ENCODE data around the gene MSI2. TPM values are rescaled to one million over a fixed set of nuclear protein-coding genes. Genes with fewer than 3 reads are reported as not detected.

MSI2 gene
- total and polyA plus RNA-seq, 2 experiments from 2014 or later = 18.9 to 41.8 TPM

- H3K79me2 ChIP-seq (replicated peaks; ENCODE audit: insufficient read depth) = peaks cover 13% of the 10 kb centered on the region; the same call in 1 of the 2 replicates
Measured at GRCh38 chr17:57296231-57296630, 39.9 kb downstream of the MSI2 start.

GRCh38 chr17:57299176-57299575 lies 42.9 kb downstream of the MSI2 start:
- peaks cover 19% of the 10 kb centered on the region for H3K4me1 ChIP-seq (ENCODE audit: insufficient read depth)
- H4K20me1 ChIP-seq (replicated peaks; ENCODE audit: insufficient read depth) = peaks cover 6% of the 10 kb centered on the region
- Mint-ChIP-seq H3K9me3 (peaks cover 16% of the 10 kb centered on the region), H3K4me3 (no peak overlapping the region), H3K36me3 (ENCODE audit: low read depth) (peaks cover 49% of the 10 kb centered on the region), H3K27me3 (ENCODE audit: insufficient read depth, low read depth, poor library complexity) (peaks cover 2% of the 10 kb centered on the region), H3K4me1 (peaks cover 25% of the 10 kb centered on the region), H3K27ac (no peak overlapping the region)
- no peaks in the 10 kb centered on the region for H3K27me3 ChIP-seq (ENCODE audit: insufficient read depth)
- ATAC-seq (no peak), DNase-seq (ENCODE audit: low spot score) (no peak)
- H3K4me2 ChIP-seq = no peak overlapping the region
- H3K4me3 ChIP-seq = no peak overlapping the region
- peaks cover 7% of the 10 kb centered on the region; the same call in 1 of the 2 replicates for H3K36me3 ChIP-seq (ENCODE audit: insufficient read depth)
- H2AFZ ChIP-seq = no peak overlapping the region
- H3F3A ChIP-seq (replicated peaks; ENCODE audit: low read depth) = 0 out of 2 replicates have a peak, but pooled peaks cover 3% of the 10 kb centered on the region
- peaks cover 12% of the 10 kb centered on the region for H3K79me2 ChIP-seq (replicated peaks; ENCODE audit: insufficient read depth)
- H3K9me2 ChIP-seq (ENCODE audit: insufficient read depth) = no peaks in the 10 kb centered on the region
- H3K27ac ChIP-seq (ENCODE audit: low read depth) = no peak overlapping the region
- TF ChIP-seq ZNF114 (CRISPR knock-in tag; IDR thresholded peaks at IDR 0.05) (no peak), JUNB (IDR thresholded peaks at IDR 0.05; ENCODE audit: unreplicated experiment) (no peak), EZH2phosphoT487 (IDR thresholded peaks at IDR 0.05; ENCODE audit: unreplicated experiment) (no peak), ETS1 (IDR thresholded peaks at IDR 0.05) (no peak), POLR2AphosphoS5 (IDR thresholded peaks at IDR 0.05; ENCODE audit: low read depth) (no peak), NANOG (IDR thresholded peaks at IDR 0.05; ENCODE audit: borderline replicate concordance) (no peak), ZNF331 (CRISPR knock-in tag; IDR thresholded peaks at IDR 0.05; ENCODE audit: low read depth) (no peak), EZH2 (IDR thresholded peaks at IDR 0.05; ENCODE audit: low read depth, unreplicated experiment) (no peak), CREB1 (CRISPR knock-in tag; IDR thresholded peaks at IDR 0.05; ENCODE audit: low read depth) (no peak)
- TF ChIP-seq, protein P1, sequence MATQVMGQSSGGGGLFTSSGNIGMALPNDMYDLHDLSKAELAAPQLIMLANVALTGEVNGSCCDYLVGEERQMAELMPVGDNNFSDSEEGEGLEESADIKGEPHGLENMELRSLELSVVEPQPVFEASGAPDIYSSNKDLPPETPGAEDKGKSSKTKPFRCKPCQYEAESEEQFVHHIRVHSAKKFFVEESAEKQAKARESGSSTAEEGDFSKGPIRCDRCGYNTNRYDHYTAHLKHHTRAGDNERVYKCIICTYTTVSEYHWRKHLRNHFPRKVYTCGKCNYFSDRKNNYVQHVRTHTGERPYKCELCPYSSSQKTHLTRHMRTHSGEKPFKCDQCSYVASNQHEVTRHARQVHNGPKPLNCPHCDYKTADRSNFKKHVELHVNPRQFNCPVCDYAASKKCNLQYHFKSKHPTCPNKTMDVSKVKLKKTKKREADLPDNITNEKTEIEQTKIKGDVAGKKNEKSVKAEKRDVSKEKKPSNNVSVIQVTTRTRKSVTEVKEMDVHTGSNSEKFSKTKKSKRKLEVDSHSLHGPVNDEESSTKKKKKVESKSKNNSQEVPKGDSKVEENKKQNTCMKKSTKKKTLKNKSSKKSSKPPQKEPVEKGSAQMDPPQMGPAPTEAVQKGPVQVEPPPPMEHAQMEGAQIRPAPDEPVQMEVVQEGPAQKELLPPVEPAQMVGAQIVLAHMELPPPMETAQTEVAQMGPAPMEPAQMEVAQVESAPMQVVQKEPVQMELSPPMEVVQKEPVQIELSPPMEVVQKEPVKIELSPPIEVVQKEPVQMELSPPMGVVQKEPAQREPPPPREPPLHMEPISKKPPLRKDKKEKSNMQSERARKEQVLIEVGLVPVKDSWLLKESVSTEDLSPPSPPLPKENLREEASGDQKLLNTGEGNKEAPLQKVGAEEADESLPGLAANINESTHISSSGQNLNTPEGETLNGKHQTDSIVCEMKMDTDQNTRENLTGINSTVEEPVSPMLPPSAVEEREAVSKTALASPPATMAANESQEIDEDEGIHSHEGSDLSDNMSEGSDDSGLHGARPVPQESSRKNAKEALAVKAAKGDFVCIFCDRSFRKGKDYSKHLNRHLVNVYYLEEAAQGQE (IDR thresholded peaks at IDR 0.05; ENCODE audit: unreplicated experiment) = no peak
- TF ChIP-seq, protein P2, sequence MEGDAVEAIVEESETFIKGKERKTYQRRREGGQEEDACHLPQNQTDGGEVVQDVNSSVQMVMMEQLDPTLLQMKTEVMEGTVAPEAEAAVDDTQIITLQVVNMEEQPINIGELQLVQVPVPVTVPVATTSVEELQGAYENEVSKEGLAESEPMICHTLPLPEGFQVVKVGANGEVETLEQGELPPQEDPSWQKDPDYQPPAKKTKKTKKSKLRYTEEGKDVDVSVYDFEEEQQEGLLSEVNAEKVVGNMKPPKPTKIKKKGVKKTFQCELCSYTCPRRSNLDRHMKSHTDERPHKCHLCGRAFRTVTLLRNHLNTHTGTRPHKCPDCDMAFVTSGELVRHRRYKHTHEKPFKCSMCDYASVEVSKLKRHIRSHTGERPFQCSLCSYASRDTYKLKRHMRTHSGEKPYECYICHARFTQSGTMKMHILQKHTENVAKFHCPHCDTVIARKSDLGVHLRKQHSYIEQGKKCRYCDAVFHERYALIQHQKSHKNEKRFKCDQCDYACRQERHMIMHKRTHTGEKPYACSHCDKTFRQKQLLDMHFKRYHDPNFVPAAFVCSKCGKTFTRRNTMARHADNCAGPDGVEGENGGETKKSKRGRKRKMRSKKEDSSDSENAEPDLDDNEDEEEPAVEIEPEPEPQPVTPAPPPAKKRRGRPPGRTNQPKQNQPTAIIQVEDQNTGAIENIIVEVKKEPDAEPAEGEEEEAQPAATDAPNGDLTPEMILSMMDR (conservative IDR thresholded peaks at IDR 0.05; ENCODE audit: low read depth in 2 of 2) = no peak

More at GRCh38 chr17:57296231-57296630, 39.9 kb downstream of the MSI2 start:
- Histone ChIP-seq H3K4me3 (no peak overlapping the region), H3K4me2 (no peak overlapping the region), H4K20me1 (replicated peaks; ENCODE audit: insufficient read depth) (peaks cover 13% of the 10 kb centered on the region), H3K36me3 (ENCODE audit: insufficient read depth) (peaks cover 7% of the 10 kb centered on the region; the same call in 1 of the 2 replicates), H2AFZ (no peak overlapping the region), H3K27me3 (ENCODE audit: insufficient read depth) (no peaks in the 10 kb centered on the region), H3K4me1 (ENCODE audit: insufficient read depth) (peaks cover 22% of the 10 kb centered on the region), H3K27ac (ENCODE audit: low read depth) (no peak overlapping the region), H3K9me2 (ENCODE audit: insufficient read depth) (no peaks in the 10 kb centered on the region), H3F3A (replicated peaks; ENCODE audit: low read depth) (no peaks in the 10 kb centered on the region)
- Mint-ChIP-seq H3K9me3 (peaks cover 16% of the 10 kb centered on the region), H3K27me3 (ENCODE audit: insufficient read depth, low read depth, poor library complexity) (peaks cover 6% of the 10 kb centered on the region), H3K27ac (no peak overlapping the region), H3K36me3 (ENCODE audit: low read depth) (peaks cover 47% of the 10 kb centered on the region), H3K4me1 (peaks cover 32% of the 10 kb centered on the region), H3K4me3 (no peak overlapping the region)
- TF ChIP-seq CREB1 (CRISPR knock-in tag; IDR thresholded peaks at IDR 0.05; ENCODE audit: low read depth) (no peak), EZH2phosphoT487 (IDR thresholded peaks at IDR 0.05; ENCODE audit: unreplicated experiment) (no peak), STAT1 (IDR thresholded peaks at IDR 0.05; ENCODE audit: unreplicated experiment) (no peak)
- TF ChIP-seq, protein P1 (IDR thresholded peaks at IDR 0.05; ENCODE audit: unreplicated experiment) = no peak
- DNase-seq (ENCODE audit: low spot score) (no peak), ATAC-seq (no peak)

Measured in GM23338 (cell line).